ENCODE results near the gene PRH1.

Gene PRH1

GRCh38 chr12:10891937-10892336 is 7.9 kb upstream of the PRH1 start:
- Histone ChIP-seq H3K4me1 (ENCODE audit: control insufficient read depth, insufficient read depth, low read length) (no peaks in the 10 kb centered on the region), H3K9ac (ENCODE audit: low read length in 2 of 2) (no peak overlapping the region), H3K4me3 (ENCODE audit: low read length in 2 of 2) (no peak overlapping the region), H3K36me3 (ENCODE audit: control insufficient read depth in 2 of 2, insufficient read depth in 2 of 2, low read length in 2 of 2) (no peaks in the 10 kb centered on the region), H3K27me3 (ENCODE audit: control insufficient read depth in 1 of 2, insufficient read depth in 2 of 2, low read length in 2 of 2) (no peaks in the 10 kb centered on the region), H3K9me3 (ENCODE audit: control insufficient read depth in 2 of 2, low read length in 2 of 2) (no peaks in the 10 kb centered on the region), H3K27ac (ENCODE audit: low read length) (no peak overlapping the region)

- Histone ChIP-seq H3K4me1 (ENCODE audit: control insufficient read depth, insufficient read depth, low read length) (no peaks in the 10 kb centered on the region), H3K27ac (ENCODE audit: low read length) (no peak overlapping the region), H3K36me3 (ENCODE audit: control insufficient read depth in 2 of 2, insufficient read depth in 2 of 2, low read length in 2 of 2) (no peaks in the 10 kb centered on the region), H3K27me3 (ENCODE audit: control insufficient read depth in 1 of 2, insufficient read depth in 2 of 2, low read length in 2 of 2) (no peaks in the 10 kb centered on the region), H3K9me3 (ENCODE audit: control insufficient read depth in 2 of 2, low read length in 2 of 2) (no peaks in the 10 kb centered on the region), H3K9ac (ENCODE audit: low read length in 2 of 2) (no peak overlapping the region), H3K4me3 (ENCODE audit: low read length in 2 of 2) (no peak overlapping the region)
These were observed 5.2 kb upstream of the PRH1 start for GRCh38 chr12:10889226-10889625.

GRCh38 chr12:10873378-10873777 is 10.7 kb downstream of the PRH1 start:
- Histone ChIP-seq H3K9ac (ENCODE audit: low read length in 2 of 2) (no peak overlapping the region), H3K36me3 (ENCODE audit: control insufficient read depth in 2 of 2, insufficient read depth in 2 of 2, low read length in 2 of 2) (peaks cover 0 to 4% of the 10 kb centered on the region in 2 donors), H3K4me1 (ENCODE audit: control insufficient read depth, insufficient read depth, low read length) (no peaks in the 10 kb centered on the region), H3K27ac (ENCODE audit: low read length) (no peak overlapping the region), H3K27me3 (ENCODE audit: control insufficient read depth in 1 of 2, insufficient read depth in 2 of 2, low read length in 2 of 2) (no peaks in the 10 kb centered on the region), H3K4me3 (ENCODE audit: low read length in 2 of 2) (no peak overlapping the region), H3K9me3 (ENCODE audit: control insufficient read depth in 2 of 2, low read length in 2 of 2) (no peaks in the 10 kb centered on the region)

GRCh38 chr12:10867381-10867780 is 16.7 kb downstream of the PRH1 start:
- H3K27me3 ChIP-seq (ENCODE audit: control insufficient read depth in 1 of 2, insufficient read depth in 2 of 2, low read length in 2 of 2), result no peaks in the 10 kb centered on the region
- H3K9me3 ChIP-seq (ENCODE audit: control insufficient read depth in 2 of 2, low read length in 2 of 2), result no peaks in the 10 kb centered on the region
- H3K4me1 ChIP-seq (ENCODE audit: control insufficient read depth, insufficient read depth, low read length), result no peaks in the 10 kb centered on the region
- H3K36me3 ChIP-seq (ENCODE audit: control insufficient read depth in 2 of 2, insufficient read depth in 2 of 2, low read length in 2 of 2), result no peaks in the 10 kb centered on the region
- no peak overlapping the region for H3K4me3 ChIP-seq (ENCODE audit: low read length in 2 of 2)
- no peak overlapping the region for H3K9ac ChIP-seq (ENCODE audit: low read length in 2 of 2)
- no peak overlapping the region for H3K27ac ChIP-seq (ENCODE audit: low read length)

GRCh38 chr12:10863512-10864218 is 20.4 kb downstream of the PRH1 start:
- Histone ChIP-seq H3K4me3 (ENCODE audit: low read length in 2 of 2) (no peak overlapping the region), H3K4me1 (ENCODE audit: control insufficient read depth, insufficient read depth, low read length) (no peaks in the 10 kb centered on the region), H3K36me3 (ENCODE audit: control insufficient read depth in 2 of 2, insufficient read depth in 2 of 2, low read length in 2 of 2) (peaks cover 4 to 5% of the 10 kb centered on the region in 2 donors), H3K9me3 (ENCODE audit: control insufficient read depth in 2 of 2, low read length in 2 of 2) (no peaks in the 10 kb centered on the region), H3K9ac (ENCODE audit: low read length in 2 of 2) (no peak overlapping the region), H3K27me3 (ENCODE audit: control insufficient read depth in 1 of 2, insufficient read depth in 2 of 2, low read length in 2 of 2) (no peaks in the 10 kb centered on the region), H3K27ac (ENCODE audit: low read length) (no peak overlapping the region)

GRCh38 chr12:10861366-10861765 is 22.7 kb downstream of the PRH1 start:
- no peaks in the 10 kb centered on the region for H3K27me3 ChIP-seq (ENCODE audit: control insufficient read depth in 1 of 2, insufficient read depth in 2 of 2, low read length in 2 of 2)
- H3K27ac ChIP-seq (ENCODE audit: low read length), result no peak overlapping the region
- no peaks in the 10 kb centered on the region for H3K4me1 ChIP-seq (ENCODE audit: control insufficient read depth, insufficient read depth, low read length)
- no peak overlapping the region for H3K9ac ChIP-seq (ENCODE audit: low read length in 2 of 2)
- H3K4me3 ChIP-seq (ENCODE audit: low read length in 2 of 2), result no peak overlapping the region
- H3K36me3 ChIP-seq (ENCODE audit: control insufficient read depth in 2 of 2, insufficient read depth in 2 of 2, low read length in 2 of 2), result peaks cover 4 to 5% of the 10 kb centered on the region in 2 donors
- H3K9me3 ChIP-seq (ENCODE audit: control insufficient read depth in 2 of 2, low read length in 2 of 2), result peaks cover 0 to 3% of the 10 kb centered on the region in 2 donors

GRCh38 chr12:10855807-10856206 is 28.2 kb downstream of the PRH1 start:
- no peak overlapping the region for H3K4me3 ChIP-seq (ENCODE audit: low read length in 2 of 2)
- H3K27ac ChIP-seq (ENCODE audit: low read length), result no peak overlapping the region
- H3K9ac ChIP-seq (ENCODE audit: low read length in 2 of 2), result no peak overlapping the region
- no peaks in the 10 kb centered on the region for H3K27me3 ChIP-seq (ENCODE audit: control insufficient read depth in 1 of 2, insufficient read depth in 2 of 2, low read length in 2 of 2)
- no peaks in the 10 kb centered on the region for H3K4me1 ChIP-seq (ENCODE audit: control insufficient read depth, insufficient read depth, low read length)
- peaks cover 0 to 3% of the 10 kb centered on the region in 2 donors for H3K9me3 ChIP-seq (ENCODE audit: control insufficient read depth in 2 of 2, low read length in 2 of 2)
- peaks cover 4 to 5% of the 10 kb centered on the region in 2 donors for H3K36me3 ChIP-seq (ENCODE audit: control insufficient read depth in 2 of 2, insufficient read depth in 2 of 2, low read length in 2 of 2)

GRCh38 chr12:10853776-10854175 is 30.3 kb downstream of the PRH1 start:
- no peak overlapping the region for H3K4me3 ChIP-seq (ENCODE audit: low read length in 2 of 2)
- H3K36me3 ChIP-seq (ENCODE audit: control insufficient read depth in 2 of 2, insufficient read depth in 2 of 2, low read length in 2 of 2), result peaks cover 0 to under 1% of the 10 kb centered on the region in 2 donors
- H3K9me3 ChIP-seq (ENCODE audit: control insufficient read depth in 2 of 2, low read length in 2 of 2), result peaks cover 0 to 3% of the 10 kb centered on the region in 2 donors
- no peaks in the 10 kb centered on the region for H3K4me1 ChIP-seq (ENCODE audit: control insufficient read depth, insufficient read depth, low read length)
- no peak overlapping the region for H3K9ac ChIP-seq (ENCODE audit: low read length in 2 of 2)
- no peak overlapping the region for H3K27ac ChIP-seq (ENCODE audit: low read length)
- no peaks in the 10 kb centered on the region for H3K27me3 ChIP-seq (ENCODE audit: control insufficient read depth in 1 of 2, insufficient read depth in 2 of 2, low read length in 2 of 2)

- Histone ChIP-seq H3K9me3 (ENCODE audit: control insufficient read depth in 2 of 2, low read length in 2 of 2) (no peaks in the 10 kb centered on the region), H3K27me3 (ENCODE audit: control insufficient read depth in 1 of 2, insufficient read depth in 2 of 2, low read length in 2 of 2) (no peaks in the 10 kb centered on the region), H3K9ac (ENCODE audit: low read length in 2 of 2) (no peak overlapping the region), H3K4me1 (ENCODE audit: control insufficient read depth, insufficient read depth, low read length) (no peaks in the 10 kb centered on the region), H3K27ac (ENCODE audit: low read length) (no peak overlapping the region), H3K4me3 (ENCODE audit: low read length in 2 of 2) (no peak overlapping the region), H3K36me3 (ENCODE audit: control insufficient read depth in 2 of 2, insufficient read depth in 2 of 2, low read length in 2 of 2) (peaks cover 0 to 3% of the 10 kb centered on the region in 2 donors)
These were observed 32.7 kb downstream of the PRH1 start for GRCh38 chr12:10851243-10851858.

- H3K4me3 ChIP-seq (ENCODE audit: low read length in 2 of 2), result no peak within 1 kb of the TSS
- H3K4me1 ChIP-seq (ENCODE audit: control insufficient read depth, insufficient read depth, low read length), result no peaks in the 10 kb centered on the region
- peaks cover 0 to 3% of the 10 kb centered on the region in 2 donors for H3K36me3 ChIP-seq (ENCODE audit: control insufficient read depth in 2 of 2, insufficient read depth in 2 of 2, low read length in 2 of 2)
- no peak within 1 kb of the TSS for H3K27ac ChIP-seq (ENCODE audit: low read length)
- no peaks in the 10 kb centered on the region for H3K27me3 ChIP-seq (ENCODE audit: control insufficient read depth in 1 of 2, insufficient read depth in 2 of 2, low read length in 2 of 2)
- no peaks in the 10 kb centered on the region for H3K9me3 ChIP-seq (ENCODE audit: control insufficient read depth in 2 of 2, low read length in 2 of 2)
- no peak within 1 kb of the TSS for H3K9ac ChIP-seq (ENCODE audit: low read length in 2 of 2)
These were observed 34.6 kb downstream of the PRH1 start, which contains the start of gene PRR4 for GRCh38 chr12:10849425-10849878. Gene PRR4 (minus strand): TSS chr12:10849475. CDS start chr12:10849437, 38 bp downstream.

- Histone ChIP-seq H3K4me3 (ENCODE audit: low read length in 2 of 2) (no peak overlapping the region), H3K9ac (ENCODE audit: low read length in 2 of 2) (no peak overlapping the region), H3K9me3 (ENCODE audit: control insufficient read depth in 2 of 2, low read length in 2 of 2) (no peaks in the 10 kb centered on the region), H3K27me3 (ENCODE audit: control insufficient read depth in 1 of 2, insufficient read depth in 2 of 2, low read length in 2 of 2) (no peaks in the 10 kb centered on the region), H3K36me3 (ENCODE audit: control insufficient read depth in 2 of 2, insufficient read depth in 2 of 2, low read length in 2 of 2) (peaks cover 3 to 5% of the 10 kb centered on the region in 2 donors), H3K27ac (ENCODE audit: low read length) (no peak overlapping the region), H3K4me1 (ENCODE audit: control insufficient read depth, insufficient read depth, low read length) (no peaks in the 10 kb centered on the region)
These were observed 36.3 kb downstream of the PRH1 start for GRCh38 chr12:10847744-10848143.
